T-helper 1 cell treated with Interleukin-12 subunit alpha and Interleukin-12 subunit beta and Interleukin-4 antibody, amounts not matched to agents 30 μg/mL and 1 μg/mL, for 36 hours (primary cell): ENCODE measurements around the gene CAV1.
"Not testable (repeated sequence)": the region's sequence is repeated elsewhere in the genome, so short reads cannot be mapped to it uniquely, and the experiment has no call there.

Experiments
- H3K27ac Mint-ChIP-seq: one replicate; pipeline ENCODE4 v1.8.0; 2021; ENCODE audit warnings: mild to moderate bottlenecking, mixed read lengths
- H3K27me3 Mint-ChIP-seq: one replicate; pipeline ENCODE4 v1.8.0; 2021; ENCODE audit warnings: low read depth, mixed read lengths
- H3K36me3 Mint-ChIP-seq: one replicate; pipeline ENCODE4 v1.8.0; 2021; ENCODE audit warnings: low read depth, mixed read lengths
- H3K4me1 Mint-ChIP-seq: one replicate; pipeline ENCODE4 v1.8.0; 2021; ENCODE audit warnings: low read depth, mixed read lengths
- H3K4me3 Mint-ChIP-seq: one replicate; pipeline ENCODE4 v1.8.0; 2021; ENCODE audit warnings: mild to moderate bottlenecking, moderate library complexity, mixed read lengths
- H3K9me3 Mint-ChIP-seq: one replicate; pipeline ENCODE4 v1.8.0; 2021; ENCODE audit warnings: mixed read lengths

CAV1 gene

DNA sequence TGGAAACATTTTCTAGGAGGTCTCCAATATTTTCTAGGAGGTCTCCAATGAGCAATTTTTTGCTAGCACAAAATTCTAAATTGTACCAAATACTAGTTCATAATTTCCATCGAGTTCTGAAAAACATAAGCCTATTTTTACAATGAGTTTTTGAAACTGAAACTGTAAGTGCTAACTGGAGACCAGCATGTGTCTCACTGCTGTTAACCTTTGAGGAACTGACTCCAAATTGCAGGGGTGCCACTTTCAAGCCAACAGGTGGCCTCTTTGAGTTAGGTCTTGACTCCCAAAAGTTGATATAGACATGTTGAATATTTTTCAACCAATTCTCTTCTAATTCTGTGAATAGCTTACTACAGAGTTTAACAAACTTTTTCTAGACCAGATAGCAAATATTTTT lies 58.8 kb downstream of the CAV1 start:
- Mint-ChIP-seq H3K9me3 (no peaks in the 10 kb centered on the region), H3K36me3 (no peaks in the 10 kb centered on the region), H3K27ac (no peak overlapping the region), H3K4me3 (no peak overlapping the region), H3K27me3 (no peaks in the 10 kb centered on the region), H3K4me1 (peaks cover 16% of the 10 kb centered on the region)

DNA sequence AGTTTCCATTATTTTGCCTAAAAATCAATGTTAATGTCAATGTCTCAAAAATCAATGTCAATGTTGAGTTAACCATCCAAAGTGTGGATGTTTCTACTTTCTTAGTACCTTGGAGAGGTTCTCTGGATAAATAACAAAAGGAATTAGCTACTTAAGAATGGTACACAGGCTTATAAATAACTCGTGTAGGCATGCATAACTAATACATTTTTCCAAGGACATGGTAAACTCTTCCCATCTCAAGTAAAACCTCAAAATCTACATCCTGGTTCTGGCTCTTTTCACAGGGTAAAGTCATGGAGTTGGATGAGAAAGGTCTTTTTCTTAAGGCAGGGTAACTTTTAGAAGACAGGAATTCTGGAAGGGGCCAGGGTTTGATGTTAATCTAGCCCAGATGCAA lies 59.9 kb downstream of the CAV1 start:
- H3K4me3 Mint-ChIP-seq: no peak overlapping the region
- H3K4me1 Mint-ChIP-seq: peaks cover 20% of the 10 kb centered on the region
- H3K9me3 Mint-ChIP-seq: no peaks in the 10 kb centered on the region
- H3K27ac Mint-ChIP-seq: no peak overlapping the region
- no peaks in the 10 kb centered on the region for H3K27me3 Mint-ChIP-seq
- H3K36me3 Mint-ChIP-seq: no peaks in the 10 kb centered on the region

DNA sequence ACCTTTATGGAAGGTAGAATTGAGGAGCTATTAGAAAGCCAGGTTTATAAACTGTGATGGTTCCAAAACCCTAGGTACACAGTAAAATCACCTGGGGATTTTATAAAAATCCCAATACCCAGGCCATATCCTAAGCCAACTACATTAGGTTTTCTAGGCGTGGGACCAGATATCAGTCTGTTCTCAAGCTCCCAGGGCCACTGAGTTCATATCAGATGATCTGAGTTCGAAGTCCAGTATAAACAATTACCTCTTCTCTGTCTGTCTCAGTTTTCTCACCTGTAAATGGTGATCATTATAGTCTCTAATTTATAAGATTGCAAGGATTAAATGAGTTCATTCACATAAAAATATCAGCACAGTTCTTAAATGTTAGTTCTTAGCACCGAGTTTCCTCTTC lies 60.6 kb downstream of the CAV1 start:
- no peaks in the 10 kb centered on the region for H3K36me3 Mint-ChIP-seq
- H3K4me3 Mint-ChIP-seq: no peak overlapping the region
- peaks cover 4% of the 10 kb centered on the region for H3K27me3 Mint-ChIP-seq
- H3K9me3 Mint-ChIP-seq: no peaks in the 10 kb centered on the region
- H3K4me1 Mint-ChIP-seq: peaks cover 20% of the 10 kb centered on the region
- no peak overlapping the region for H3K27ac Mint-ChIP-seq

- Mint-ChIP-seq H3K36me3 (no peaks in the 10 kb centered on the region), H3K27ac (no peak overlapping the region), H3K4me1 (peaks cover 20% of the 10 kb centered on the region), H3K4me3 (no peak overlapping the region), H3K9me3 (no peaks in the 10 kb centered on the region), H3K27me3 (peaks cover 5% of the 10 kb centered on the region)
Measured at GRCh38 chr7:116585967-116586366, 61.1 kb downstream of the CAV1 start.

- not testable (repeated sequence) for H3K4me3 Mint-ChIP-seq, H3K27ac Mint-ChIP-seq, H3K36me3 Mint-ChIP-seq, H3K9me3 Mint-ChIP-seq
- H3K4me1 Mint-ChIP-seq: peaks cover 23% of the 10 kb centered on the region
- H3K27me3 Mint-ChIP-seq: peaks cover 16% of the 10 kb centered on the region
Measured at GRCh38 chr7:116587200-116587599, 62.4 kb downstream of the CAV1 start.

DNA sequence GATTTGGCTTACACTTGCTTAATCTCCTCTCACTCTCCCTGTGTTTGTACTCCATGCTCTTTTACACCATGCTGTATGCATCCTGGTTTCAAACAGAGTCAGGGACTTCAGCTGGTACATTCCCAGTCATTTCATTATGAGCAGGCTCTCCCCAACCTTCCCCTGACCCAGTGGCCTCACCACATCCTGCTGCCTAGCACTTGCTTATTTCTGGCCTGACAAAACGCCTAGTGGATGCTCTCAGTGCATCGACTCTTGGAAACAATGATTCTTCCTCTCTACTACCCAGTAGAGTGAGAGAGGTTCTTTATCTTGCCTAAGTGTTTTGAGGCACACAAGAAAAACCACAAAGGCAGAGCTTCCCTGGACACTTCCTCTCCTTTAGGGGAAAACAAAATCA lies 63.4 kb downstream of the CAV1 start:
- Mint-ChIP-seq H3K4me1 (peaks cover 24% of the 10 kb centered on the region), H3K36me3 (no peaks in the 10 kb centered on the region), H3K27me3 (peaks cover 24% of the 10 kb centered on the region), H3K27ac (no peak overlapping the region), H3K4me3 (no peak overlapping the region), H3K9me3 (no peaks in the 10 kb centered on the region)

- H3K9me3 Mint-ChIP-seq: no peaks in the 10 kb centered on the region
- peak overlapping the region; percentile 17 for H3K27ac Mint-ChIP-seq
- H3K4me3 Mint-ChIP-seq: no peak overlapping the region
- no peaks in the 10 kb centered on the region for H3K36me3 Mint-ChIP-seq
- peaks cover 29% of the 10 kb centered on the region for H3K27me3 Mint-ChIP-seq
- peaks cover 20% of the 10 kb centered on the region for H3K4me1 Mint-ChIP-seq
Measured at GRCh38 chr7:116588641-116589594, 64.1 kb downstream of the CAV1 start.

DNA sequence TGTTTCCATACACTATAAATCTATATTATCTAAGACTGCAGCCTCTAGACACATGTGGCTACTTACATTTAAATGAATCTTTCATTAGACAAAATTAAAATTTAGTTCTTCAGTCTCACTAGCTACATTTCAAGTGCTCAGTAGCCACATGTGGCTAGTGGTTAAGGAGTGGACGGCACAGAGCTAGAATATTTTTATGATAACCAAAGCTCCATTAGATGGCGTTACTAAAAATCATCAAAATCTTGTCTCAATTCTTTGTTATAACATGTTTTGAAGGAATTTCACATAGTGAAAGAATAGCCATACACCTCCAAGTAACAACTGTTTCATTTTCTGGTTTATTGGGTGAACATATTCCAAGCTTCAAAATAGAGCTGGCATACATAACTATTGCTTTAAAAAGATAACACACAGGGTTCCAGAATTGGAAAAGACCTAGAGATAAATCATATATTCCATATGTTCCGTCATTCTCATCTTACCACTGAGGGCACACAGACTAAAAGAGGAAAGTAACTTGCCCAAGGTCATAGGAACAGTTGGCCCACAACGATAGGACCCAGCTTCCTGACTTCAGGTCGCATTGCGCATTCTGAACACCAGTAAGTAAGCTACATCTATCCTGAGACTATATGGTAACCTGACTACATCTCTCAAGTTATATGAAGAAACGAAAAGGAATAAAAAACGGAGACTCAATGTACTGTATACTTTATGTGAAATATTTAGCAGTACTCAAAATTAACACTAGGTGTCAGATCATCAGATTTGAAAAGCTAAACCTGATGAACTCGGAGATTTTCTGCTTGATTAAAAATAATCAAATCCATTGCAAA lies 66.6 kb downstream of the CAV1 start:
- Mint-ChIP-seq H3K27me3 (peaks cover 47% of the 10 kb centered on the region), H3K4me3 (no peak overlapping the region), H3K4me1 (peaks cover 20% of the 10 kb centered on the region), H3K36me3 (no peaks in the 10 kb centered on the region), H3K27ac (no peak overlapping the region), H3K9me3 (no peaks in the 10 kb centered on the region)

- H3K4me3 Mint-ChIP-seq: no peak overlapping the region
- peaks cover 20% of the 10 kb centered on the region for H3K4me1 Mint-ChIP-seq
- H3K36me3 Mint-ChIP-seq: no peaks in the 10 kb centered on the region
- H3K27ac Mint-ChIP-seq: no peak overlapping the region
- peaks cover 51% of the 10 kb centered on the region for H3K27me3 Mint-ChIP-seq
- no peaks in the 10 kb centered on the region for H3K9me3 Mint-ChIP-seq
Measured at GRCh38 chr7:116592041-116592355, 67.2 kb downstream of the CAV1 start.

- H3K4me3 Mint-ChIP-seq: no peak overlapping the region
- H3K36me3 Mint-ChIP-seq: no peaks in the 10 kb centered on the region
- H3K4me1 Mint-ChIP-seq: peaks cover 20% of the 10 kb centered on the region
- H3K27me3 Mint-ChIP-seq: peaks cover 56% of the 10 kb centered on the region
- no peak overlapping the region for H3K27ac Mint-ChIP-seq
- H3K9me3 Mint-ChIP-seq: no peaks in the 10 kb centered on the region
Measured at GRCh38 chr7:116592445-116592844, 67.6 kb downstream of the CAV1 start.

GRCh38 chr7:116593359-116594075 lies 68.7 kb downstream of the CAV1 start:
- Mint-ChIP-seq H3K9me3 (no peaks in the 10 kb centered on the region), H3K36me3 (no peaks in the 10 kb centered on the region), H3K27me3 (peaks cover 62% of the 10 kb centered on the region), H3K4me3 (no peak overlapping the region), H3K27ac (no peak overlapping the region), H3K4me1 (peaks cover 13% of the 10 kb centered on the region)

DNA sequence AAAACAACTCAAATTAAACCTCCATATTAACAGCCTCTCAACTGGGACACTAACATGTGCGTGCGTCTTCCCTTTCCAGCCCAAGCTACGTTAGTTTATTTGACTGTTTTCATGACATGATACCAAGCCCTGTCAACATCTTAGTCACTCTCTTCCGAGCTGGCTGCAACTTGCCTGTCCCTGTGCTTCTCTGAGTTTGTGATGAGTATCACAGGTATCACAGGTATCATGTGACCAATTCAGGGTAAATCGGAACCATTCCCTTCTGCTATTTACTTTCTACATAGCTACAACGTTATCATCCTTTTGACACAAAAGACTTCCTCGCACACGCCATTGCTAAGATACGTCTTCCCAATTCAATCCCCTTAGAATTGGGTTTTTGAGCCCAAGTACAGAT lies 70.2 kb downstream of the CAV1 start:
- Mint-ChIP-seq H3K27ac (no peak overlapping the region), H3K4me1 (peaks cover 8% of the 10 kb centered on the region), H3K4me3 (no peak overlapping the region), H3K36me3 (no peaks in the 10 kb centered on the region), H3K9me3 (no peaks in the 10 kb centered on the region), H3K27me3 (peaks cover 65% of the 10 kb centered on the region)

- peaks cover 48% of the 10 kb centered on the region for H3K27me3 Mint-ChIP-seq
- H3K9me3 Mint-ChIP-seq: no peaks in the 10 kb centered on the region
- peaks cover 9% of the 10 kb centered on the region for H3K4me1 Mint-ChIP-seq
- no peak overlapping the region for H3K4me3 Mint-ChIP-seq
- no peak overlapping the region for H3K27ac Mint-ChIP-seq
- H3K36me3 Mint-ChIP-seq: no peaks in the 10 kb centered on the region
Measured at GRCh38 chr7:116597384-116597783, 72.5 kb downstream of the CAV1 start.

GRCh38 chr7:116598278-116598677 lies 73.4 kb downstream of the CAV1 start:
- H3K4me1 Mint-ChIP-seq: peaks cover 6% of the 10 kb centered on the region
- H3K36me3 Mint-ChIP-seq: no peaks in the 10 kb centered on the region
- peaks cover 42% of the 10 kb centered on the region for H3K27me3 Mint-ChIP-seq
- H3K27ac Mint-ChIP-seq: no peak overlapping the region
- no peak overlapping the region for H3K4me3 Mint-ChIP-seq
- H3K9me3 Mint-ChIP-seq: no peaks in the 10 kb centered on the region
